UCSD-AML1 (cell line): ENCODE data around the gene USP37.

Experiments
- DNase-seq: peaks from one replicate; lab custom pipeline; 2025; ENCODE audit not compliant: unreplicated experiment; lab: John Stamatoyannopoulos, UW

USP37 gene

DNA sequence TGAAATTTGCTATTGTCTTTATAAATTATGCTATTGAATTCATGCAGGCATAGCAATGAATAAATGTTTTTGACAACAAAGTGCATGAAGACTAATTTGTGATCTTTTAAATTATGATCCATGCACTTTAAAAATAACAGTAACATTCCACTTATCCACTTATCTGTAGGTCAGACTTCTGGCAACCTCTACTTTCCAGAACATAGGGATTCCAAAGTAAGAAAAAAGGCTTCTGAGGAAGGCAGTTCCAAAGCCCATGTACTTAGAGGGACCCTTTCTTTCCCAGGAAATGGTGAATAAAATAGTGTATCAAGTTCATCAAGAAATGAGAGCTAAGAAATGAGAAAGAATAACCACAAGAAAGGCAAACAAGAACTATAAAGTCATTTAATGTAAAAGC lies 90.9 kb downstream of the USP37 start:
- DNase-seq, result no peak

DNA sequence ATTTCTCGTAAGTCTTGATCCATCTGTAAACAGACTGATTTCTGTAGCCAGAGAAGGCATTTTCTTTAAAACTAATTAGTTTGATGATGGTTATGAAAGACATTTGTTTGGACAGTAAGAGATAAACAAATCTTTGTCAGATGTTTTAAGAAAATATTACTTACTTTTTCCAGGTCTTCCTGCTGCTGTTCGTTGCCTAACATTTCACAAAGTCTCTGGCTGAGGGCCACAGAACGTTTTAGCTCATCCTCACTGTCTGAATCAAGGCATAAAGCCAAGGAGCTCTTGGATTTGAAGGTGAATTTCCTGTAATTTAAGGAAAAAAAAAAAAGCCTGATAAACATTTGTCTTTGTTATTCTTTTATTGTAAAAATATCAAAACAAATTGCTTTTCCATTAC lies 91.5 kb downstream of the USP37 start:
- no peak for DNase-seq

DNA sequence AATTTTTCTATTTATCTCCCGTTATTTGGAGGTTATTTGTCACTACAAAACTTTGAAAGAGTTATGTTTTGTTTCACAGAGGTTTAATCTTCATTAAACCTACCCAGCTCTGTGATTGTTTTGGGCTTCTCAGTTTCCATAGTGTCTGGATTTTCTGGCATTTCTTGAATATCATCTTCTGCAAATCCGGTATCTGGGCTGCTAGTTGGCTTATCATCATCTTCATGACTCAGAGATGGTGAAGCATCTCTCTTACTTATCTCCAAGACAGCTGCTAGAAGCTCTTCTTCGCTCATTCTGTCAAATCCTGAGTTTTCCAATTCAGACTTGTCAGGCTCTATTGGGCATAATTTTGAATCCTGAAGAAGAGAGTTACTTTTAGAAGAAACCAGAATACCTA lies 93.6 kb downstream of the USP37 start:
- DNase-seq, result no peak

DNA sequence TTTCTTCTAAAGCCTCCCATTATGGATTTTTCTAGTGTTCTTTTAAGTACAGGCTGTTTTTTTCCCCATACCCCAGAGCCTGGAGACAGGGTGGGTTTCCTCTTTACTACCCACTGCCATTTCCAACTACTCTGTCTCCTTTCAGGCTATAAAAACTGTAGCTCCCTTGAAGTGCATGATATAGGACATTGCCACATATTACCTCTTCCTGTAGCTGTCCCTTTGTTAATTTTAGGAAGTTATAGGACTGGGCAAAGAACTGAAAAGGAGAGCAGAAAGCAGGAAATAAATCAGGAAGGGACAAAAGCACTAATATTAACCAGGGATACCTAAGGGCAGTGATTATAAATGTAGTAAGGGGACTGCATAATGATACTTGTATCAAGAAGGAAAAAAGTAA lies 95.2 kb downstream of the USP37 start:
- DNase-seq, result no peak

DNA sequence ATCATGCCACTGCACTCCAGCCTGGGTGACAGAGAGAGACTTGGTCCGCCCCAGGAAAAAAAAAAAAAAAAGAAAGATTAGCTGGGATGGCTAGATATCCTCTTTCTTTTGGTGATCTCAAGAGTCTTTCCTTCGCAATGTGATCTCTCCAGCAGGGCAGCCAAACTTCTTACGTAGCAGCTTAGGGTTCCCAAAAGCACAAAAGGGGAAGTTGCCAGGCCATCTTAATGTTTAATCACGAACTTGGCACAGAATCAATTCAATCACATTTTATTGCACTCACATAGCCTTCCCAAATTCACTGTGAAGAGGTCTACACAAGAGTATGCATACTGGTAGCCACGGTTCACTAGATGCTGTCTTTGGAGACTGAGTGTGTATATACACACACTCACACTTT lies 96.2 kb downstream of the USP37 start:
- no peak for DNase-seq

DNA sequence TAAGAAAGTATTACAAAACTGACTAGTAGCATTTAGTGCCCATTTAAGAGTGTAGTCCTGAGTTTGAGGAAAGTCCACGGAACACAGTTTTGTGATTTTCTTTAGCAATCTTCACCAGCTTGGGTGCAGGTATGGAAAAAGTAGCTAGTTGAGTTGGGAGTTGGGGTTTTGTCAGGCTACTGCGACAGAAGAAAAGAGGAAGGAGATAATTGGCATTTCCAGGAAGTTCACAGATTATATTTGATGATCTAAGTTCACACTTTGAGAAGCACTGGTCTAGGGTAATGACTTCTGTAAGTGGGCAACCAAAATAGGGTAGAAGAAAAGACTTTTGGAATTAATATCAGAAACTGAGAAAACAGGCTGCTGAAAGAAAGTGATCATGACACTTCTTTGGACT lies 97.1 kb downstream of the USP37 start:
- no peak for DNase-seq

DNA sequence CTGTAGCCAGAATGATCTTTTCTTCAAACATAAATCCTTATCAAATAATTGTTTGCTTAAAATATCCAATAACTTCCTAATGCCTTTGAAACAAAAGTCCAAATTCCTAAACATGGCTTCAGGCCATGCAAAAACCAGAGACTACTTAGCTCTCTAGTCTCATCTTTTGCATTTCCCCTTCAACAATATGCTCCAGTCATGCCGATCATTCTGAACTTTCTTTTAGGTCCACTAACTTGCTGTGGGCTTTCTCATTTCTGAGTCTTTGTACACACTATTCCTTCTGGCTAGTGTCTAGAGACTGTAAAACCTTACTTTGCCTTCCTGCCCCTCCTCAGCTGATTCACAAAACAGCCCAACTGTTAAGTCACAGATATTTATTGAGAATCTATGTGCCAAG lies 97.7 kb downstream of the USP37 start:
- DNase-seq, result no peak

DNA sequence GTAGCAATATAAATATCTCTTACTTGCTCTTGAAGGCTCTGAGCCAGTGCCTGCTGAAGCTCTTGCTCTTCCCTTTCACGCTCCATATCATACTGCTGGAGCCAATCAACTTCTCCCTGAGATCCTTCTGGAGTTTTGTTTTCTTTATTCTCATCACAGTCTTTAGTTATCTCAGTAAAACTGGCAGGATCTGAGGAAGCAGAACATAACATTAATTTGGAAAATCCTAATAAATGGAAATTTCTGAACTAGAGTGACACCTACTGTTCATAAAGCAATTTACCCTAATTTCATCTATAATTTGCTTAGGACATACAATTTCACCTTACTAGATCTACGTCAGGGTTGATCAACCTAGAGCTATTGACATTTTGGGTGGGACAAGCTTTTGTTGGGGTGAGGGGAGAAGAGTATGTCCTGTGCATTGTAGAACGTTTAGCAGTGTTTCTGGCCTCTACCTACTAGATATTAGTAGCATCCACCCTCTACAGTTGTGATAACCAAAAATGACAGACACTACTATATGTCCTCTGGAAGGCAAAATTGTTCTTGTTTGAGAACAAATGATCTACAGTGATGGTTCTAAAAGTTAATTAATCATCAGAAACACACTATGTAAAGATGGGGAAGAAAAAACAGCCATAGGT lies 102.0 kb downstream of the USP37 start:
- DNase-seq, result no peak

DNA sequence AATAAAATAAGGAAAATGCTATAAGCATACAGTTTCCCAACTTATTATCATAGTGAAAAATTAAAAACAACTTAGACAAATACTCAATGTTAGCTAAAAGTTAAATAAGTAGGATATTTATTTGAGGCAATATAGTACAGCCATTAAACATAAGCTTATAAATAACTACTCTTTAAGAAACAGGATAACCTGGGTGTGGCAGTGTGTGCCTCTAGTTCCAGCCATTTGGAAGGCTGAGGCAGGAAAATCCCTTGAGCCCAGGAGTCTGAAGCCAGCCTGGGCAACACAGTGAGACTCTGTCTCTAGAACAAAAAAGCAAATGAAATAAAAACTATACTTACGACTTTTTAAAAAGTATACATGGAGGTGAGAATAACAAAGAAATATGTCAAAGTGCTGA lies 109.6 kb downstream of the USP37 start:
- no peak for DNase-seq

DNA sequence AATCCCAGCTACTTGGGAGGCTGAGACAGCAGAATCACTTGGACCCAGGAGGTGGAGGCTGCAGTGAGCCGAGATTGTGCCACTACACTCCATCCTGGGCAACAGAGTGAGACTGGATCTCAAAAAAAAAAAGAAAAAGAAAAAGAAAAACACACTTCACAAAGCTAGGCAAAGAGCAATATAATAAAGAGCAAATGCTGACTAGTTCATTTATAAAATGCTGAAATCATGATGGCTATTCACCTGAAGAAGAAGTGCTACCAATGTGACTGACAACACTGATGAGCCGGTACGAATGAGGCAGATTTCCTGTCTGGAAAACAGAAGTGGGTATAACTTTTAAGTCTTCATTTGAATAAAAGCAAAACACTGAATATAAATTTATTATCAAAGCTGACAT lies 111.3 kb downstream of the USP37 start:
- no peak for DNase-seq

DNA sequence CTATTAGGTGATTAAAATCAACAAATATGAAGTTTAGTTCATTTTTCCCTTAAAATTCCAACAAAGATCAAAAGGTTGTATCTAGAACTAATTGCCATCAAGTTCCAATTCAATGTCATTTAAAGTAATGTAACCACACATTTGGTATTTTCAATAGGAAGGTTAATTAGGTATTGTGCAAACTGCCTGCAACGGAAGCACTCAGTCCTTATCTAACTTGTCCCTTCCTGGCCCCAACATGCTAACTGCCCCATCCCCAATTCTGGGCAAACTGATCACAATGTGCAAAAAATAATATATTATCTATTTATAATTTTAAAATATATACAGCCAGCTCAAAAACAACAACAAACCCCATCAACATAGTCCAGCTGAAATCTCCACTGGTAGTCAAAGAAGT lies 116.1 kb downstream of the USP37 start:
- no peak for DNase-seq

DNA sequence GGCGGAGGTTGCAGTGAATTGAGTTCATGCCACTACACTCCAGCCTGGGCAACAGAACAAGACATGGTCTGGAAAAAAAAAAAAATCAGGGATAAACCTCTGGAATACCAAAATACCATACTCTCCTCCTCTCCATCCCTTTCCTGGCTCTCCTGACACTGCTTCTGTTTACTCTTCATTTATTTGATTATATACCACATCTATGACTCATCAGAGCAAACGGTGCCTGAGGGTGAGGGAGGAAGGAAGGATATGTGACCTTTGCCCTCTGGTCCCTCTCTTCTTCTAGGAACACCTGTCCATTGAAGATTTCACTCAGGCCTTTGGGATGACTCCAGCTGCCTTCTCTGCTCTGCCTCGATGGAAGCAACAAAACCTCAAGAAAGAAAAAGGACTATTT lies 119.2 kb downstream of the USP37 start:
- no peak for DNase-seq

DNA sequence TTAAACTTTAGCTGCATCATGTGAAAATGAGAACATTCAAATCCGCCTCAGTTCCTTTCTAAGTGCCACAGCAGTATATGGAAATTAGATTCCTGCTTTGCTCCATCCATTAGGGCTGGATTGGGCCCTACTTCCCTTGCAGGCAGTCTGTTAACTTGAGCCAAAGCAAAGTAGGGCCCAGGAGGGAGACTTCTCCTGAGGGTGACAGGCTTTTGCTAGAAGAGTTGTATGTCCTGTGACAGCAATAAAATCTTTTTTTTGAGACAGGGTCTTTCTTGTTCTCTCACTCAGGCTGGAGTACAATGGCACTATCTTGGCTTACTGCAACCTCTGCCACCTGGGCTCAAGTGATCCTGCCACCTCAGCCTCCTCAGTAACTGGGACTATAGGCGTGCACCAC lies 121.1 kb downstream of the USP37 start:
- no peak for DNase-seq

DNA sequence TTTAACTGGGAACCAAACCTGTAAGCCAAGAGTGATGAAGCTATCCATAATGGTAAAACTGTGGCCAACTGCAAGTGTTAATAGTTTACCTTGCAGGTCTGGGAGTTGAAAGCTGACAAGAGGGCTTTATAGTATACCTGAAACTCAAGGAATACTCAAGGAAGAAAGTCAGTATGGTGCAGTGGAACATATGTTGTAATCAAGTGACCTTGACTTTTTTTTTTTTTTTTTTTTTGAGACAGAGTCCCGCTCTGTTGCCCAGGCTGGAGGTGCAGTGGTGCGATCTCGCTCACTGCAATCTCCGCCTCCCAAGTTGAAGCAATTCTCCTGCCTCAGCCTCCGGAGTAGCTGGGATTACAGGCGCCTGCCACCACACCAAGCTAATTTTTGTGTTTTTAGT lies 121.6 kb downstream of the USP37 start:
- DNase-seq, result no peak

DNA sequence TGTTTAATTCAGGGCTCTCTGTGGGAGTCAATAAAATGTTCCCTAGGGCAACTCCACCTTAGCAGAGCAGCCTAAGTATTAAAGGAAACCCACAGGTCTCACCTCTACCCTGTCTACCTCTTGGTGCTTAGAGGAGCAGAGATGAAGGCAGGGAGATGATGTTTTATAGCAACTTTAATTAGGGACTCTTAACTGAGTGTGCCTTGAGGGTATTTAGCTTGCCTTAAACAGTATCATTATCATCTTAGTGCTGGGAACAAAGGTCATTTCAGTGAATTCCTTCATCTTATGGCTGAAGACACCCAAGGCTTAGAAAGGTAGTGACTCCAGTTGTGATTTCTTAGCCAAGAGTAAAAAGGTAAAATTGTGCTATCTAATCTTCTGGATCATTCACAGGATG lies 122.5 kb downstream of the USP37 start:
- no peak for DNase-seq

DNA sequence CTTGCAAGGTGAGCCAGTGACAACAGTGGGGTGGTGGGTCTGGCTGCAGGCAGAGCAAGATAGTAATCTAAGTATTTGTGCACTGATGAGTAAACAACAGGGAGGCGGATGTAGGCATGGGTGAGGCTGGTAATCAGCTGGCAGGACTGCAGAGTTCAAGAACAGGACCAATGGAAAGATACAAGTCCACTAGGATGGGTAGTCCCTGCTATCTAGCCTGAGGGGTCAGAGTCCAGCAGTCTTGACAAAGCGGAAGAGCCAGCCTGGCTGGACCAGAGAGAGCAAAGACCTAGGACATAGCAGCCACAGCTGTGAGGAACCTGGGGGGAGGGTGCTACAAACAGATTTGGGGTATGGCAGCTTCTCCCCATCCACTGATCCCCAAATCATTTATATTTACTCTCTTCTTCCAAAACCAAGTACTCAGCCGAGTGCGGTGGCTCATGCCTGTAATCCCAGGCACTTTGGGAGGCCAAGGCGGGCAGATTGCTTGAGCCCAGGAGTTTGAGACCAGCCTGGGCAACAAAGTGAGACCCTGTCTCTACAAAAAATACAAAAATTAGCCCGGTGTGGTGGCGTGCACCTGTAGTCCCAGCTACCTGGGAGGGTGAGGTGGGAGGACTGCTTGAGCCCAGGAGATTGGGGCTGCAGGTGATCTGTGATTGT lies 123.3 kb downstream of the USP37 start:
- no peak for DNase-seq

DNA sequence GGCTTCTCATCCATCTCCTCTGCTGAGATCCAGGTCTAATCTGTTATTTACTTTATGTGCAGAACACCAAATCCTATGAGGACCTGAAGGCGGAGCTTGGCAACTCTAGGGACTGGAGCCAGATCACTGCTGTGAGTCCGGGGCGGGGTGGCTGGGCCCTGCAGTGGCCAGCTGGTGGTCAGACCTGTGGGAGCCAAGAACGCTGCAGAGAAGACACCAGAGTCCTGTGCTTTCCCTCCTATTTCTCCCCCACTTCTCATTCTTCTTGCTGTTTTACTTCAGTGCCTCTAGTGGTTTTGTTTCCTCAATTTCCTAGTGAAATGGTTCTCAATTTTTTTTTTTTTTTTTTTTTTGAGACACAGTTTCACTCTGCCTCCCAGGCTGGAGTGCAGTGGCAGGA lies 129.6 kb downstream of the USP37 start:
- DNase-seq, result peak; percentile 24

DNA sequence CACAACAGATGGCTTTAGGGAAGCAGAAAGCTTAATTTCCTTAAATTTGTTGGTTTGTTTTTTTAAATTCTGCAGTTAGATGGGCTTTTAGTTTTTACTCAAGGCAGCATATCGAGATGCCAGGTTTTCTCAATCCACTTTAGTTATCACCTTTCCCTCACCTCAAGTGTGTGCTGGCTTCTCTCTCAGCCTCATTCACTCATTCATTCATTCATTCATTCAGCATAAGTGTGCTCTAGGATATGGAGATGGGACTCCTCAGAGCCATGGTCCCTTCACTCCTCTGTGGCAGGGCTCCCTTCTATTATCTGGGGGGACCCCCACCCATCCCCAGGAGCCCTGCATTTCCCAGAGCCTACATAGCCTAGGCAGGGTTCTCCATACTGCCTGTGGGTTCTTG lies 130.2 kb downstream of the USP37 start:
- no peak for DNase-seq

DNA sequence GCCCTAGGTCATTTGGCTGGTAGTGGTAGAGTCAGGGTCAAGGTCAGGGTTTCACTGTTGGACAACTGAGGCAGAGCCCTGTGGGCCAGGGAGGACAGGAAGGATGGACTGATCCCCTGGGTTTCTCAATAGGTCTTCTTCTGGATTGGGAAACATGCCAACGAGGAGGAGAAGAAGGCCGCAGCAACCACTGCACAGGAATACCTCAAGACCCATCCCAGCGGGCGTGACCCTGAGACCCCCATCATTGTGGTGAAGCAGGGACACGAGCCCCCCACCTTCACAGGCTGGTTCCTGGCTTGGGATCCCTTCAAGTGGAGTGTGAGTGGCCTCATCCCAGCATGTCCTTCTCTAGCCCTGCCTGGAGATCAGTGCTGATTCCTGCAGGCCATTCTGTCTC lies 131.2 kb downstream of the USP37 start:
- no peak for DNase-seq

DNA sequence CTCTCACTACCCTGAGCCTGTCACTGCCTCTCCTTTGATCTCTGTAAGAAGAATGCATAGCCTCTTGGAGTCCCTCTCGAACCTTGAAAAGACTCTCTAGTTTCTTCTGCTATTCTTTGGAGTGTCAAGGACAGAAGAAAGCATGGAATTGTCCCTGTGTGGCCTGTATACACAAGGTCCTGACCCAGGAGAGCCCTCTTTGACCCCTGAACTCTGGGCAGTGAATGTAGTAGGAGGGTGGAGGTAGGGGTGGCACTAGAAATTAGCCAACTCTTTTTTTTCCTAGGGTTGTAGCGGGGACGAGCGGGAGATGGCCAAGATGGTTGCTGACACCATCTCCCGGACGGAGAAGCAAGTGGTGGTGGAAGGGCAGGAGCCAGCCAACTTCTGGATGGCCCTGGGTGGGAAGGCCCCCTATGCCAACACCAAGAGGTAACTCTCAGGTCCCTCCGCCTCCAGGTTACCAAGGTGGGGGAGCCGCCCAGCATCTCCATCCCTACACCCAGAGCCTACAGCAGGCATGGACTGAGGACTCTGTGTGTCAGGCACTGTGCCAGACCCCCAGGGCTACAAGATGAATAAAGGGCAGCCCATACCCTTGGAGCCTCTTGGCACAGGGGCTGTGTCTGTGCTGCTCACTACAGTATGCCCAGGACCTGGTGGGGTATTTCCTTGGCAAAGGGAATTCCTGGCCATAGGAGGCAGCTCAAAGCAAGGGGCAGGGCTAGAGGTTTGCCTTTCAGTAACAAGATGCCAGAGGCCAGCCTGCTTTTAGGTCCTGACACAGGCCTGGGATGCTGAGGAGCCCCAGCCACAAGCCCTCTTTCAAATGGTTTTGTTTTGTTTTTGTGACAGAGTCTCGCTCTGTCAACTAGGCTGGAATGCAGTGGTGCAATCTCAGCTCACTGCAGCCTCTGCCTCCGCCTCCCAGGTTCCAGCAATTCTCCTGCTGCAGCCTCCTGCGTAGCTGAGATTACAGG lies 132.9 kb downstream of the USP37 start:
- no peak for DNase-seq

DNA sequence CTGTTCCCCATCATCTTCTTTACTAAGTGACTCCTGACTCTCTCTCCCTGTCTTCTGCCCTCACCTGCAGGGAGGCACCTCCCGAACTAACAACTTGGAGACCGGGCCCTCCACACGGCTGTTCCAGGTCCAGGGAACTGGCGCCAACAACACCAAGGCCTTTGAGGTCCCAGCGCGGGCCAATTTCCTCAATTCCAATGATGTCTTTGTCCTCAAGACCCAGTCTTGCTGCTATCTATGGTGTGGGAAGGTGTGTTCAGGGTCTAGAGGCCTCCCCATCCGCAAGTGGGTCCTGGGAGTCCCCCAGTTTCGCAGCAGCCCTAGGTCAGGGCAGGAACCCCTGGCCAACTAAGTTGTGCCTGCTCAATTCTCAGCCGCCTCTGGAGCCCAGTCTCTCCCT lies 133.7 kb downstream of the USP37 start:
- no peak for DNase-seq
